ENCODE data around the gene ZBTB45.
A peak's percentile ranks its signal among the peaks of the same experiment; 100 is the strongest.

ZBTB45 gene

GRCh38 chr19:58538257-58539168 is 18.9 kb upstream of the ZBTB45 start:
- no peak for DNase-seq

- no peak for DNase-seq
These were observed 17.5 kb upstream of the ZBTB45 start for GRCh38 chr19:58536852-58537798.

- DNase-seq = no peak
These were observed 16.2 kb upstream of the ZBTB45 start for GRCh38 chr19:58535857-58536256.

GRCh38 chr19:58531034-58531840 is 11.6 kb upstream of the ZBTB45 start:
- no peak for DNase-seq

DNA sequence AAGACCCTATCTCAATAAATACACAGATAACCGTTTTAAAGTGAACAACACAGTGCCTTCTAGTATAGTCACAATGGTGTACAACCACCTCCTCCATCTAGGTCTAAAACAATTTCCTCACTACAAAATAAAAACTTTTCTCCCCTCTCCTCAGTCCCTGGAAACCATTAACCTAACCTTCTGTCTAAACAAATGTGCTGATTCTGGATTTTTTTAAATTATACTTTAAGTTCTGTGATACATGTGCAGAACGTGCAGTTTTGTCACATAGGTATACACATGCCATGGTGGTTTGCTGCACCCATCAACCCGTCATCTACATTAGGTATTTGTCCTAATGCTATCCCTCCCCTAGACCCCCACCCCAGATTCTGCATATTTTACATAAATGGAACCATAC is 9.8 kb upstream of the ZBTB45 start:
- DNase-seq = no peak

DNA sequence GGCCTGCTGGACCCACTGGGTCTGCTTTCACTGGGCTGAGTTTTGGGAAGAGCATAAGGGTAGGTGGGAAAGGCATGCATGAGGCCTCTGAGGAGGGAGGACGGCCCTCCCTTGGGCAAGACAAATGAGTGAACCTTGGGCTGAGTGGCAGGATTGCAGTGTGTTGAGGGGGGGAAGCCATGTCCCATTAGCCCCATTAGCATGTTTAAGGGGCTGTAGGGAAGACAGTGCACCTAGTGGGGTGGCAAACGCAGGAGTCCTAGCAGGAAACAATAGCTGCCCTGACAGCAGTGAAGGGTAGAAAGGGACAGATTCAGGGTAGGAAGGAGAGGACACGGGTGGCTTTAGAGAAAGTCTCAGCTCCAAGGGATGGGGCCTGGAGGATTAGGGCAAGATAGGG is 3.1 kb upstream of the ZBTB45 start:
- DNase-seq = no peak

GRCh38 chr19:58521651-58522050 is 2.0 kb upstream of the ZBTB45 start:
- DNase-seq = no peak

GRCh38 chr19:58520257-58520599 is 618 bp upstream of the ZBTB45 start:
- DNase-seq = no peak

- DNase-seq = peak; percentile 84
These were observed 589 bp downstream of the ZBTB45 start for GRCh38 chr19:58519087-58519354.

DNA sequence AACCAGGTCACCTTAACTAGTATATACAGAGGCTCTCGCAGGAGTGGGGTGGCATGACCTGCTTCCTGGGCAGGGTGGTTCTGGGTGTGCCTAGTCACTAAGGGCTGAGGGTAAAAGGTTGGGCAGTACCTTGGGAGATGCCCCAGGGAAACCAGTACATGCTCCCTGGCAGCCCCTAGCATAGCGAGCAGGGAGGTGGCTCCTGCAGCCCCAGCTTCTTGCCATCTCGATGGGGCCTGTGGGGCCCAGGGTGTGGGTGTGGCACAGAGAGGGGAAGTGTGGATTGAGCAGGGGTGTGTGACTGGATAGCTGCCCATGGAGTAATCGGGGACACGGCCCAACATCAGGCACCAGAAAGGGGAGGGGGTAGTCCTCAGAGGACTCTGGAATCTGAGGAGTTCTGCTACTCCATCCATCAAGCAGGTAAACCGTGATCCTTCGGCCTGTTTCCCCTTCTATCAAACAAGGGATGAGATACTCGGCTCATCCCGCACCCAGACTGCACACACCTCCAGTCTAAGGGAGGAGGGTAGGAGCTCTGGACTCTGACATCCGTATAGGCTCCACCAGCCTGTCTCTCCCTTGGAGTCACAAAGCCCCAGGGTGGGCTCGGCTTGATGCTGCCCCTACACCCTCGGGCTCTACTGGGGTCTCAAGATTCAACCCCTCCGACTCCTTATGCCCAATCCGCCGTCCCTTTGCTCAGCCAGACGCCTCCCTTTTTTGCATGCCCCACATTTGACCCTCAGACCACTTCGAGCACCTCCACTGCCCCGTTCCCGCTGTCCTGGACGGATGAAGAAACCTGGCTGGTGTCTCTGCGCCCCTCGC is 1.1 kb downstream of the ZBTB45 start:
- no peak for DNase-seq

DNA sequence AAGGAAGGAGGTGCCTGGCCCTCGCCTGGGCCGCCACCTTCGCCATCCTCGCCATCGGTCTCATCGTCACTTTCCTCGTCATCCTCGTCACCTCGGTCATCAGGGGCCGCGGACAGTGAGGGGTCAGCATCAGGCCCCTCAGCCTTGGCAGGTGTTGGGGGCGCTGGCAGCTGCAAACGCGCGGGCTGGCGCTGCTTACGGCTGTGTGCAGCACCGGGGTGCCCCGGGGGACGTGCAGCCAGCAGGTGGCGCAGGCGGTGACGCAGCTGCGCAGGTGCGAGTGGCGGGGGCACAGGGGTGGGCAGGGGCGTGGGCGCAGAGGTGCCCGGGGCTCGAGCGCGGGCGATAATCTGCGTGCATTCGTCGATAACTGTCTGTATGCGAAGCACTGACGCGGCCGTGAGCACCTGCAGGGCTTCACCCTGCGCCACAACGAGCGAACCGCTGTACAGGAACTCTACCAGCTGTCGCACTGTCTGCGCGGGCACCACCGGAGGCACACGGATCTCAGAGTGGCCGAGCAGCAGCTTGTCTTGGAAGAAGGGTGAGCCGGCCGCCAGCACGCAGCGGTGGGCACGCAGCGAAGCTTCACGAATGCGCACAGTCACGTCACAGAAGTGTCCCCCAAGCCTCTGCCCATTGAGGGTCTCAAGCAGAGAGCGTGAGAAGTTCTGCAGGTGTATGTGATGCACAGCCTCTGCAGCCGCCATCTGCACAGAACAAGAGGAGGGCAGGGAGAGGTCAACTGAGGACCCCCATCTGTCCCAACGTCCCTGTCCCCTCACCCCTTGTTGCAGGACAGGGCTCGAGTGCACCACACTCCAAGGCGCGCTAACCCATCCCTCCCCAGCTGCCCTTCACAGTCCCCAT is 2.4 kb downstream of the ZBTB45 start:
- DNase-seq = no peak

GRCh38 chr19:58516246-58516836 is 3.3 kb downstream of the ZBTB45 start:
- DNase-seq = no peak

GRCh38 chr19:58515259-58515658 is 4.4 kb downstream of the ZBTB45 start:
- no peak for DNase-seq

GRCh38 chr19:58514564-58515022 is 5.0 kb downstream of the ZBTB45 start:
- no peak for DNase-seq

DNA sequence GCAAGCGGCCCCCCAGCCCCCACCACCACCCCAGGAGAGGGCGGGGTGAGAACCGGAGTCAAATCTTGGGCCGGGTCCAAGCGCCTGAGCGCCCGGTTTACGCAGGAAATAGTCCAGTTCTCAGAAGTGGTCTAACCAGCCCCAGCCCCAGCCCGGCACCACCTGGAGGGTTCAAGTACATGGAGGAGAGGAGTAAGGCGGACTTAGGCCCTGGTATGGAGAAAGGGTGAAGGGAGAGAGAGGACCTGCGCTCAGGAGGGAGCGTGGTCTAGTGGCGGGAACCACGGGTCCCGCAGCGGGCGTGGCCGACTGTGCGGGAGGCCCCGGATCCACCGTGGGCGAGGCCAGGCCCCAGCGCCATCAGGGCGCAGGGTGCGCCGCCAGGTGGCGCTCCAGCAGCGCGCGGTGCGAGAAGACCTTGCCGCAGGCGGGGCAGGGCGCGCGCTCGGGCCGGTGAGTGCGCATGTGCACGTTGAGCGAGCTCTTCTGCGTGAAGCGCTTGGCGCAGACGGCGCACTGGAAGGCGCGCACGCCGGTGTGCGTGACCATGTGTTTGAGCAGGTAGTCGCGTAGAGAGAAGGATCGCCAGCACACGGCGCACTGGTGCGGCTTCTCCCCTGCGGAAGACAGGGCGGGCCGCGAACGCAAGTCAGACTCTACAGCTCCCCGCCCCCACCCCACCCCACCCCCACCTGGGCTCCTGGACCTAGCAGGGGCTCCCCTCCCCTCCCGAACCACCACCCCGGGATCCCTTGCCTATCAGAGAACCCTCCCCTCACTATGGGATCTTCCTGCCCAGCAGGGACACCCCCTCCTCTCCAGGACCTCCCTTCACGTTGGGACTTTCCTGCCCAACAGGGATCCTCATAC is 5.7 kb downstream of the ZBTB45 start:
- DNase-seq = peak; percentile 88

GRCh38 chr19:58513213-58513693 is 6.4 kb downstream of the ZBTB45 start:
- no peak for DNase-seq

DNA sequence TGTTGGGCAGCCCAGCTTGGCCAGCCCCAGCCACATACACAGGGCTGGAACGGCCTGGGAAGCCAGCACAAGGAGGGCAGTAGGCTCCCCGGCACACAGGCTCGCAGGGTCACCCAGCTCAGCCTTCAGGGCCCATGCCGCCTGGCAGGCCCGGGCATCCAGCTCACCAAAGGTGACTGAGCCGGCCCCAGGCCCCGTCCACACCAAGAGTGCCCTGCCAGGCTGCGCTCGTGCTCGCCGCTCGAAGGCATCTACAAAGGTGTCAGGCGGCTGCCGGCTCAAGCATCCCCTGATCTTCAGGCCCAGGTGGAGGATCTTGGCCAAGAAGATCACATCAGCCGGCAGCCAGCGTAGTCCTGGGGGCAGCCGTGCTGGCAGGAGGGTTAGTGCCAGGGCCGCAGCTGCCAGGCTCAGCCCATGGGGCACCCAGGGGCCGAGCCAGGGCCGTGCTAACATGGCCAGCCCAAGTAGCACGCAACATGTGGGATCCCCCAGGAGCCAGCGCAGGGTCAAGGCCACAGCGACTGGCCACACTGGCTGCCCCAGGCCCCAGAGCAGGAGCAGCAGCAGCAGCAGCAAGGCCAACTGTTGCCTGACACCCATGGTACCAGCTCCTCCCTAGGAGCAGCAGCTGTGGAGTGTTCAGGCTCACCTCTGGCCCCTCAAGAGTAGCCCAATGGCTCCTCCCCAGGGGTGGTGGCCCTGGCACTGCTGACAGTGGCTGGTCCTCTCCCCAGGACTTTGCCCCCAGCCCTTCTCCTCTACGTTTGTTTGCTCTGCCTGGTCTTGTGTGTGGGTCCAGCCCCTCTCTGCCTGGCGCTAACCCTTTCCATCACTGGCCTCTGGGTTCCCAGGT is 8.0 kb downstream of the ZBTB45 start, which contains the start of gene SLC27A5:
Gene SLC27A5, minus strand, starts transcription at position 640 of the 856 bp plus-strand sequence. Its CDS starts 37 bp downstream, at position 603.
- DNase-seq = no peak
